Naive B cell (primary cell): Measurements from ENCODE around the gene KCNE3. TPM values are rescaled to one million over a fixed set of nuclear protein-coding genes. Genes with fewer than 3 reads are reported as not detected.

Experiments
- ATAC-seq, 2 donors: fragments of 150-1000 bp; cut with Tn5 transposase; 2 replicates each; pipeline ENCODE4 v1.10.0; 2021; ENCODE audit warnings: low read depth in 2 of 2, mild to moderate bottlenecking in 2 of 2, moderate library complexity in 2 of 2
- DNase-seq: peaks from one replicate; pipeline ENCODE4 v3.0.0; 2022
- H3K27ac Mint-ChIP-seq, 6 donors: one replicate each; pipeline ENCODE4 v1.8.0; 2020 to 2022; ENCODE audit warnings: mild to moderate bottlenecking in 6 of 6, mixed read lengths in 6 of 6, moderate library complexity in 5 of 6, inconsistent platforms in 2 of 6
- H3K27me3 Mint-ChIP-seq, 3 donors: one replicate each; pipeline ENCODE4 v1.8.0; 2021 to 2022; ENCODE audit warnings: mixed read lengths in 3 of 3, mild to moderate bottlenecking in 1 of 3
- H3K36me3 Mint-ChIP-seq, 2 donors: one replicate each; pipeline ENCODE4 v1.8.0; 2020 to 2022; ENCODE audit warnings: mixed read lengths in 2 of 2, inconsistent platforms in 1 of 2, mild to moderate bottlenecking in 1 of 2
- H3K4me1 Mint-ChIP-seq, 3 donors: one replicate each; pipeline ENCODE4 v1.8.0; 2020 to 2022; ENCODE audit warnings: mixed read lengths in 3 of 3, inconsistent platforms in 1 of 3, mild to moderate bottlenecking in 1 of 3, moderate library complexity in 1 of 3
- H3K4me3 Mint-ChIP-seq, 8 donors: one replicate each; pipeline ENCODE4 v1.8.0; 2020 to 2022; ENCODE audit warnings: mild to moderate bottlenecking in 8 of 8, mixed read lengths in 8 of 8, moderate library complexity in 8 of 8, inconsistent platforms in 2 of 8
- H3K9me3 Mint-ChIP-seq, 7 donors: one replicate each; pipeline ENCODE4 v1.8.0; 2020 to 2022; ENCODE audit warnings: mixed read lengths in 7 of 7, mild to moderate bottlenecking in 5 of 7, inconsistent platforms in 2 of 7, moderate library complexity in 1 of 7
- polyA plus RNA-seq, 6 donors: library from polyadenylated mRNA; unstranded; fragments of 300-500 nt; fragmentation: Illumina TruSeq; gene quantifications; one replicate each; pipeline ENCODE4 v1.2.3, GENCODE V29; 2021; ENCODE audit warnings: low read depth in 6 of 6

Gene KCNE3
- polyA plus RNA-seq, 6 donors from 2014 or later = not detected

GRCh38 chr11:74465291-74465708 lies 2.0 kb downstream of the KCNE3 start:
- H3K27me3 Mint-ChIP-seq = peaks cover 36 to 52% (median 40%) of the 10 kb centered on the region in 3 donors
- DNase-seq = no peak
- no peak for ATAC-seq
- H3K9me3 Mint-ChIP-seq = peaks cover 0 to 4% (median 0%) of the 10 kb centered on the region in 7 donors
- H3K4me1 Mint-ChIP-seq = peaks cover 5 to 21% (median 12%) of the 10 kb centered on the region in 3 donors
- H3K36me3 Mint-ChIP-seq = no peaks in the 10 kb centered on the region
- H3K27ac Mint-ChIP-seq = no peak overlapping the region
- no peak overlapping the region for H3K4me3 Mint-ChIP-seq

GRCh38 chr11:74464746-74465145 lies 2.6 kb downstream of the KCNE3 start:
- H3K36me3 Mint-ChIP-seq = no peaks in the 10 kb centered on the region
- H3K4me1 Mint-ChIP-seq = peaks cover 5 to 21% (median 12%) of the 10 kb centered on the region in 3 donors
- H3K27ac Mint-ChIP-seq = no peak overlapping the region

GRCh38 chr11:74463216-74463615 lies 4.1 kb downstream of the KCNE3 start:
- no peak for ATAC-seq
- Mint-ChIP-seq H3K27ac (no peak overlapping the region), H3K27me3 (peaks cover 30 to 45% (median 38%) of the 10 kb centered on the region in 3 donors), H3K36me3 (no peaks in the 10 kb centered on the region), H3K4me3 (no peak overlapping the region), H3K9me3 (peaks cover 0 to 3% (median 0%) of the 10 kb centered on the region in 7 donors), H3K4me1 (peaks cover 0 to 15% (median 12%) of the 10 kb centered on the region in 3 donors)
- DNase-seq = no peak

More at GRCh38 chr11:74464746-74465145, 2.6 kb downstream of the KCNE3 start:
- H3K4me3 Mint-ChIP-seq = no peak overlapping the region
- peaks cover 0 to 4% (median 0%) of the 10 kb centered on the region in 7 donors for H3K9me3 Mint-ChIP-seq
- no peak for ATAC-seq
- no peak for DNase-seq
- peaks cover 36 to 52% (median 40%) of the 10 kb centered on the region in 3 donors for H3K27me3 Mint-ChIP-seq

- peaks cover 0 to 3% (median 0%) of the 10 kb centered on the region in 7 donors for H3K9me3 Mint-ChIP-seq
- H3K4me3 Mint-ChIP-seq = no peak overlapping the region
- peaks cover 0 to 9% (median 9%) of the 10 kb centered on the region in 3 donors for H3K4me1 Mint-ChIP-seq
- DNase-seq = no peak
- ATAC-seq = no peak
- H3K27me3 Mint-ChIP-seq = peaks cover 24 to 39% (median 32%) of the 10 kb centered on the region in 3 donors
- H3K36me3 Mint-ChIP-seq = no peaks in the 10 kb centered on the region
- H3K27ac Mint-ChIP-seq = no peak overlapping the region
These were observed 4.7 kb downstream of the KCNE3 start for GRCh38 chr11:74462631-74463030.

GRCh38 chr11:74462009-74462408 lies 5.3 kb downstream of the KCNE3 start:
- Mint-ChIP-seq H3K27ac (no peak overlapping the region), H3K4me3 (peak overlapping the region in 1 of 8 donors; percentile 3)

GRCh38 chr11:74460481-74461154 lies 6.7 kb downstream of the KCNE3 start:
- Mint-ChIP-seq H3K4me1 (no peaks in the 10 kb centered on the region), H3K9me3 (peaks cover 0 to 3% (median 0%) of the 10 kb centered on the region in 7 donors), H3K27ac (no peak overlapping the region), H3K36me3 (no peaks in the 10 kb centered on the region), H3K4me3 (no peak overlapping the region), H3K27me3 (peaks cover 15 to 26% (median 16%) of the 10 kb centered on the region in 3 donors)
- DNase-seq = no peak
- ATAC-seq = no peak

More at GRCh38 chr11:74462009-74462408, 5.3 kb downstream of the KCNE3 start:
- Mint-ChIP-seq H3K36me3 (no peaks in the 10 kb centered on the region), H3K9me3 (peaks cover 0 to 3% (median 0%) of the 10 kb centered on the region in 7 donors), H3K27me3 (peaks cover 24 to 38% (median 30%) of the 10 kb centered on the region in 3 donors), H3K4me1 (peaks cover 0 to 7% (median 7%) of the 10 kb centered on the region in 3 donors)
- ATAC-seq = no peak
- no peak for DNase-seq

- Mint-ChIP-seq H3K36me3 (no peaks in the 10 kb centered on the region), H3K4me1 (no peaks in the 10 kb centered on the region), H3K27ac (no peak overlapping the region), H3K27me3 (peaks cover 12 to 21% (median 13%) of the 10 kb centered on the region in 3 donors), H3K4me3 (no peak overlapping the region), H3K9me3 (peaks cover 0 to 3% (median 0%) of the 10 kb centered on the region in 7 donors)
- ATAC-seq (no peak), DNase-seq (no peak)
These were observed 7.3 kb downstream of the KCNE3 start for GRCh38 chr11:74460065-74460464.

- no peak overlapping the region for H3K27ac Mint-ChIP-seq
- no peak for DNase-seq
- H3K4me1 Mint-ChIP-seq = no peaks in the 10 kb centered on the region
- no peaks in the 10 kb centered on the region for H3K36me3 Mint-ChIP-seq
- no peak for ATAC-seq
- H3K9me3 Mint-ChIP-seq = peaks cover 0 to under 1% (median 0%) of the 10 kb centered on the region in 7 donors
- H3K27me3 Mint-ChIP-seq = peaks cover 7 to 16% (median 9%) of the 10 kb centered on the region in 3 donors
- no peak overlapping the region for H3K4me3 Mint-ChIP-seq
These were observed 7.8 kb downstream of the KCNE3 start for GRCh38 chr11:74459584-74459983.

- H3K9me3 Mint-ChIP-seq = no peaks in the 10 kb centered on the region
- H3K27ac Mint-ChIP-seq = no peak overlapping the region
- no peak overlapping the region for H3K4me3 Mint-ChIP-seq
- no peak for DNase-seq
- peaks cover 0 to 5% (median 3%) of the 10 kb centered on the region in 3 donors for H3K4me1 Mint-ChIP-seq
- no peak for ATAC-seq
- no peaks in the 10 kb centered on the region for H3K36me3 Mint-ChIP-seq
- H3K27me3 Mint-ChIP-seq = peaks cover 4 to 18% (median 6%) of the 10 kb centered on the region in 3 donors
These were observed 10.0 kb downstream of the KCNE3 start for GRCh38 chr11:74457356-74457755.

GRCh38 chr11:74453373-74453975 lies 13.9 kb downstream of the KCNE3 start:
- Mint-ChIP-seq H3K27ac (peak overlapping the region in 1 of 6 donors; percentile 2), H3K4me1 (peaks cover 4 to 13% (median 9%) of the 10 kb centered on the region in 3 donors), H3K27me3 (peaks cover 6 to 18% (median 12%) of the 10 kb centered on the region in 3 donors), H3K36me3 (no peaks in the 10 kb centered on the region), H3K4me3 (no peak overlapping the region), H3K9me3 (no peaks in the 10 kb centered on the region)
- ATAC-seq (peak in 1 of 2 donors; percentile 28), DNase-seq (peak; percentile 31)

- Mint-ChIP-seq H3K4me1 (peaks cover 4 to 13% (median 9%) of the 10 kb centered on the region in 3 donors), H3K9me3 (no peaks in the 10 kb centered on the region), H3K27ac (peak overlapping the region in 1 of 6 donors; percentile 84), H3K27me3 (peaks cover 6 to 18% (median 12%) of the 10 kb centered on the region in 3 donors), H3K36me3 (no peaks in the 10 kb centered on the region), H3K4me3 (no peak overlapping the region)
- no peak for ATAC-seq
- DNase-seq = no peak
These were observed 15.0 kb downstream of the KCNE3 start for GRCh38 chr11:74452366-74452765.

- Mint-ChIP-seq H3K36me3 (no peaks in the 10 kb centered on the region), H3K27ac (no peak overlapping the region), H3K4me3 (no peak overlapping the region), H3K9me3 (no peaks in the 10 kb centered on the region), H3K4me1 (peaks cover 4 to 13% (median 9%) of the 10 kb centered on the region in 3 donors), H3K27me3 (peaks cover 6 to 18% (median 12%) of the 10 kb centered on the region in 3 donors)
- DNase-seq = no peak
- ATAC-seq = no peak
These were observed 17.0 kb downstream of the KCNE3 start for GRCh38 chr11:74450318-74450717.

GRCh38 chr11:74449369-74449931 lies 17.9 kb downstream of the KCNE3 start:
- peak; percentile 89 to 94 for ATAC-seq
- DNase-seq = peak; percentile 67
- no peaks in the 10 kb centered on the region for H3K9me3 Mint-ChIP-seq
- H3K27ac Mint-ChIP-seq = peak overlapping the region in 3 of 6 donors; percentile 11 to 86 (median 51)
- H3K36me3 Mint-ChIP-seq = no peaks in the 10 kb centered on the region
- peak overlapping the region in 7 of 8 donors; percentile 24 to 72 (median 60) for H3K4me3 Mint-ChIP-seq
- peaks cover 4 to 13% (median 9%) of the 10 kb centered on the region in 3 donors for H3K4me1 Mint-ChIP-seq
- peaks cover 6 to 18% (median 12%) of the 10 kb centered on the region in 3 donors for H3K27me3 Mint-ChIP-seq
